ENCODE data around the gene RASSF3. TPM values are rescaled to one million over a fixed set of nuclear protein-coding genes. Genes with fewer than 3 reads are reported as not detected.

The RASSF3 gene
- total RNA-seq, 2 donors from 2014 or later = 40.6 to 55.7 TPM

GRCh38 chr12:64731683-64732082 lies 121.4 kb downstream of the RASSF3 start:
- Histone ChIP-seq H3K27me3 (replicated peaks; ENCODE audit: insufficient read depth) (no peaks in the 10 kb centered on the region), H3K27ac (no peak overlapping the region), H3K9me3 (no peaks in the 10 kb centered on the region), H3K36me3 (peaks cover 0 to 2% of the 10 kb centered on the region in 2 donors), H3K4me1 (replicated peaks) (no peaks in the 10 kb centered on the region), H3K4me3 (no peak overlapping the region)
- TF ChIP-seq CTCF (IDR thresholded peaks at IDR 0.05) (no peak), POLR2A (IDR thresholded peaks at IDR 0.05) (no peak), POLR2AphosphoS5 (IDR thresholded peaks at IDR 0.05) (no peak)
- WGBS = 98% methylated on average over 4 of the region's 4 CpGs
- intact Hi-C loops (cut with DNase I) = no loop called here
- no peak for DNase-seq (ENCODE audit: low spot score)

- intact Hi-C loops (cut with DNase I) = no loop called here
- Histone ChIP-seq H3K4me3 (no peak overlapping the region), H3K9me3 (no peaks in the 10 kb centered on the region), H3K36me3 (peaks cover 0 to 5% of the 10 kb centered on the region in 2 donors), H3K4me1 (replicated peaks) (no peaks in the 10 kb centered on the region), H3K27me3 (replicated peaks; ENCODE audit: insufficient read depth) (no peaks in the 10 kb centered on the region), H3K27ac (no peak overlapping the region)
- whole genome bisulfite sequencing = 56% methylated on average over 4 of the region's 4 CpGs
- no peak for TF ChIP-seq POLR2A (IDR thresholded peaks at IDR 0.05)
- no peak for TF ChIP-seq POLR2AphosphoS5 (IDR thresholded peaks at IDR 0.05)
- TF ChIP-seq CTCF (IDR thresholded peaks at IDR 0.05) = no peak
- DNase-seq (ENCODE audit: low spot score) = no peak
Measured at GRCh38 chr12:64733857-64734256, 123.6 kb downstream of the RASSF3 start.

GRCh38 chr12:64735442-64735841 lies 125.1 kb downstream of the RASSF3 start:
- no peak for TF ChIP-seq POLR2AphosphoS5 (IDR thresholded peaks at IDR 0.05)
- no peak for TF ChIP-seq POLR2A (IDR thresholded peaks at IDR 0.05)
- no peak for TF ChIP-seq CTCF (IDR thresholded peaks at IDR 0.05)
- Histone ChIP-seq H3K4me1 (replicated peaks) (no peaks in the 10 kb centered on the region), H3K27me3 (replicated peaks; ENCODE audit: insufficient read depth) (no peaks in the 10 kb centered on the region), H3K4me3 (no peak overlapping the region), H3K36me3 (peaks cover 0 to 5% of the 10 kb centered on the region in 2 donors), H3K9me3 (no peaks in the 10 kb centered on the region), H3K27ac (no peak overlapping the region)
- intact Hi-C loops (cut with DNase I) = no loop called here
- DNase-seq (ENCODE audit: low spot score) = no peak

GRCh38 chr12:64736771-64737170 lies 126.5 kb downstream of the RASSF3 start:
- 35% methylated on average over 1 of the region's 1 CpG for WGBS
- intact Hi-C loops (cut with DNase I) = no loop called here
- DNase-seq (ENCODE audit: low spot score) = no peak
- no peak overlapping the region for H3K27ac ChIP-seq
- peaks cover 0 to 5% of the 10 kb centered on the region in 2 donors for H3K36me3 ChIP-seq
- no peaks in the 10 kb centered on the region for H3K9me3 ChIP-seq
- no peaks in the 10 kb centered on the region for H3K27me3 ChIP-seq (replicated peaks; ENCODE audit: insufficient read depth)
- no peaks in the 10 kb centered on the region for H3K4me1 ChIP-seq (replicated peaks)
- no peak overlapping the region for H3K4me3 ChIP-seq
- TF ChIP-seq CTCF (IDR thresholded peaks at IDR 0.05) = no peak
- no peak for TF ChIP-seq POLR2AphosphoS5 (IDR thresholded peaks at IDR 0.05)
- no peak for TF ChIP-seq POLR2A (IDR thresholded peaks at IDR 0.05)

- Histone ChIP-seq H3K36me3 (peaks cover 4 to 5% of the 10 kb centered on the region in 2 donors), H3K27ac (no peak overlapping the region), H3K4me1 (replicated peaks) (no peaks in the 10 kb centered on the region), H3K4me3 (no peak overlapping the region), H3K27me3 (replicated peaks; ENCODE audit: insufficient read depth) (no peaks in the 10 kb centered on the region), H3K9me3 (no peaks in the 10 kb centered on the region)
- no peak for DNase-seq (ENCODE audit: low spot score)
- intact Hi-C loops (cut with DNase I) = no loop called here
- TF ChIP-seq CTCF (IDR thresholded peaks at IDR 0.05) (no peak), POLR2AphosphoS5 (IDR thresholded peaks at IDR 0.05) (no peak), POLR2A (IDR thresholded peaks at IDR 0.05) (no peak)
- WGBS = 48% methylated on average over 1 of the region's 1 CpG
Measured at GRCh38 chr12:64737539-64737938, 127.2 kb downstream of the RASSF3 start.
